ENCODE data around the gene GPC1. TPM values are rescaled to one million over a fixed set of nuclear protein-coding genes. Genes with fewer than 3 reads are reported as not detected.

GPC1 gene
- total and polyA plus RNA-seq, 10 of the 15 experiments (the other 5 are each of a cell fraction or from before 2014, with no cell fraction given): 0.06 to 0.77 (median 0.23) TPM; not detected in 3

GRCh38 chr2:240447331-240447730, 11.9 kb downstream of the GPC1 start:
- TF ChIP-seq SRF (IDR thresholded peaks at IDR 0.05; ENCODE audit: low read depth in 2 of 2, low read length in 2 of 2): no peak
- DNase-seq (ENCODE audit: low read depth, low spot score) (no peak), FAIRE-seq (no peak), ATAC-seq (no peak)
- no peak overlapping the region for H3K27ac ChIP-seq (ENCODE audit: control insufficient read depth, insufficient read depth)
- ChIA-PET RAD21 (ENCODE audit: unreplicated experiment) (no interaction called here), SMC1A (ENCODE audit: uncharacterized antibody, unreplicated experiment) (no interaction called here), CTCF (no interaction called here), POLR2A (no interaction called here)
- H3K27me3 ChIP-seq (replicated peaks in 1 of 2; ENCODE audit: control insufficient read depth in 2 of 2, insufficient read depth in 2 of 2, low read length in 1 of 2): peaks cover 2% of the 10 kb centered on the region in 2 experiments; a peak in 3 of 4 replicates
- no peak overlapping the region for H3K4me3 ChIP-seq
- no peak overlapping the region for H2AFZ ChIP-seq (ENCODE audit: control insufficient read depth, low read depth, low read length)
- no peak overlapping the region for H3K9ac ChIP-seq (ENCODE audit: control insufficient read depth, insufficient read depth, low read length)
- no TSS peak for BruUV-seq (replicated peaks)
- no peak overlapping the region for H3K4me2 ChIP-seq (ENCODE audit: control insufficient read depth, insufficient read depth)
- H4K20me1 ChIP-seq (ENCODE audit: control insufficient read depth, insufficient read depth): no peaks in the 10 kb centered on the region
- intact Hi-C loops (cut with micrococcal nuclease; ENCODE audit: unreplicated experiment): no loop called here
- WGBS (ENCODE audit: insufficient coverage, insufficient replicate concordance, low lambda C conversion rate, missing lambda C conversion rate): 11% methylated on average over 19 of the region's 22 CpGs
- no peaks in the 10 kb centered on the region for H3K36me3 ChIP-seq (ENCODE audit: control insufficient read depth in 2 of 2, insufficient read depth in 2 of 2, low read length in 1 of 2)
- H3K4me1 ChIP-seq (ENCODE audit: control insufficient read depth, insufficient read depth, low read length): no peaks in the 10 kb centered on the region
- H3K9me3 ChIP-seq (replicated peaks; ENCODE audit: control insufficient read depth, insufficient read depth, low read length): no peaks in the 10 kb centered on the region
- in situ Hi-C loops (cut with MboI): loop anchor here (10.0 kb wide), 1 partner anchor 383 kb away; no protein-coding TSS in a partner anchor
- H3K79me2 ChIP-seq (ENCODE audit: control insufficient read depth, insufficient read depth, low read length): no peaks in the 10 kb centered on the region

GRCh38 chr2:240447934-240448333, 12.5 kb downstream of the GPC1 start:
- Histone ChIP-seq H3K27ac (ENCODE audit: control insufficient read depth, insufficient read depth) (no peak overlapping the region), H3K27me3 (replicated peaks in 1 of 2; ENCODE audit: control insufficient read depth in 2 of 2, insufficient read depth in 2 of 2, low read length in 1 of 2) (peaks cover 2% of the 10 kb centered on the region in 2 experiments; a peak in 3 of 4 replicates), H3K4me1 (ENCODE audit: control insufficient read depth, insufficient read depth, low read length) (no peaks in the 10 kb centered on the region), H3K9ac (ENCODE audit: control insufficient read depth, insufficient read depth, low read length) (no peak overlapping the region), H3K36me3 (ENCODE audit: control insufficient read depth in 2 of 2, insufficient read depth in 2 of 2, low read length in 1 of 2) (no peaks in the 10 kb centered on the region), H2AFZ (ENCODE audit: control insufficient read depth, low read depth, low read length) (no peak overlapping the region), H3K9me3 (replicated peaks; ENCODE audit: control insufficient read depth, insufficient read depth, low read length) (no peaks in the 10 kb centered on the region), H3K4me2 (ENCODE audit: control insufficient read depth, insufficient read depth) (no peak overlapping the region), H3K4me3 (no peak overlapping the region), H4K20me1 (ENCODE audit: control insufficient read depth, insufficient read depth) (no peaks in the 10 kb centered on the region), H3K79me2 (ENCODE audit: control insufficient read depth, insufficient read depth, low read length) (no peaks in the 10 kb centered on the region)
- BruUV-seq (replicated peaks): no TSS peak
- intact Hi-C loops (cut with micrococcal nuclease; ENCODE audit: unreplicated experiment): no loop called here
- POLR2A ChIA-PET: no interaction called here
- TF ChIP-seq SRF (IDR thresholded peaks at IDR 0.05; ENCODE audit: low read depth in 2 of 2, low read length in 2 of 2): no peak
- TF ChIP-seq MAX (IDR thresholded peaks at IDR 0.05; ENCODE audit: low read depth, low read length): no peak
- no peak for TF ChIP-seq ATF2 (IDR thresholded peaks at IDR 0.05; ENCODE audit: low read length)
- TF ChIP-seq POLR2A (IDR thresholded peaks at IDR 0.05; ENCODE audit: low read depth, low read length): no peak
- no peak for TF ChIP-seq BMI1 (IDR thresholded peaks at IDR 0.05; ENCODE audit: borderline replicate concordance)
- no peak for TF ChIP-seq RAD21 (IDR thresholded peaks at IDR 0.05; ENCODE audit: insufficient read depth, low read depth, low read length)
- SMC1A ChIA-PET (ENCODE audit: uncharacterized antibody, unreplicated experiment): no interaction called here
- in situ Hi-C loops (cut with MboI): loop anchor here (10.0 kb wide), 1 partner anchor 383 kb away; no protein-coding TSS in a partner anchor
- DNase-seq (ENCODE audit: low read depth, low spot score): no peak
- FAIRE-seq: no peak
- 50% methylated on average over 13 of the region's 15 CpGs for WGBS (ENCODE audit: insufficient coverage, insufficient replicate concordance, low lambda C conversion rate, missing lambda C conversion rate)
- RAD21 ChIA-PET (ENCODE audit: unreplicated experiment): no interaction called here
- no peak for ATAC-seq
- CTCF ChIA-PET: no interaction called here
